ENCODE results near the gene ATG13.

The ATG13 gene

DNA sequence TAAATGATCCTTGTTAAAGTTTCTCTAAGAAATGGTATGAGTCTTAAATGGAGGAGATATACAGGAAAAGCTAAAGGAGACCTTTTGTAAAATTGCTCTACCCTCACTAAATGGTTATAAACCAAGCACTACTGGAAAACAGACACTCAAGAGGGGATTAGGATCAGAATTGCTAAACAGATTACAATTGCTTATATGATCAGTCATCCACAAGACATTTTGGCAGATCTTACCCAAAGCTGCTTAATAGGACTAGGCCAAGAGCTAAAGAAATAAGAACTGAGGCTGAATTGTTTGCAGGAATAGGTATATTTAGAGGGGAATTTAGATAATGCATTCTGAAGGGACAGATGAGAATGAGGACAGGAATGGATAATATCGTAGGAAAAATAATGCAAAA lies 9.8 kb upstream of the ATG13 start:
- DNase-seq (ENCODE audit: low read depth): no peak

DNA sequence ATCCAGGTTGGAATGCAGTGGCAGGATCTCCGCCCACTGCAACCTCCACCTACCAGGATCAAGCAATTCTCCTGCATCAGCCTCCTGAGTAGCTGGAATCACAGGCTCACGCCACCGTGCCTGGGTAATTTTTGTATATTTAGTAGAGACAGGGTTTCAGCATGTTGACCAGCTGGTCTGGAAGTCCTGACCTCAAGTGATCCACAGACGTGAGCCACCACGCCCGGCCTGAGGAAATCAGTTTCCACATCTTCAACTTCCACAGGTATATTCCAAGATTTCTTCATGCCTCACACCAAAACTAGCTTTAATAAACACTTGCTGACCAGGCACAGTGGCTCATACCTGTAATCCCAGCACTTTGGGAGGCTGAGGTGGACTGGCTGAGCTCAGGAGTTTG lies 8.0 kb upstream of the ATG13 start:
- DNase-seq (ENCODE audit: low read depth): no peak

- no peak for DNase-seq (ENCODE audit: low read depth)
These were observed 5.6 kb upstream of the ATG13 start for GRCh38 chr11:46611526-46612304.

DNA sequence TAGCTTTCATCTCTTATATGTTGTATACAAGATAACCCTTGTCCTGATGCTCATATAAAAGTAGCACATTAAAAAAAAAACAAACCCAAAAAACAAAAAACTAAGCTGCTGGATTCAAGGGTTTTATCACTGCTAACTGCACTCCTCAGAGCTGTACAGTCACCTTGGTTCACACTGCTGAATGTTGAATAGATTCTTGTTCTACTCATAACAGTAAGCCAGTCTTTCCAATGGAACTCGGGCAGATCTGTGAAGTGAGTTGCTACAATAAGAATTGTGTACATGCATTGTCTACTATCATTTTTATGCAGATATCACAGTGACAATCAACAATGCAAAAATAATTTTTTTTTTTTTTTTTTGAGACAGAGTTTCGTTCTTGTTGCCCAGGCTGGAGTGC lies 5.0 kb upstream of the ATG13 start:
- DNase-seq (ENCODE audit: low read depth): no peak

DNA sequence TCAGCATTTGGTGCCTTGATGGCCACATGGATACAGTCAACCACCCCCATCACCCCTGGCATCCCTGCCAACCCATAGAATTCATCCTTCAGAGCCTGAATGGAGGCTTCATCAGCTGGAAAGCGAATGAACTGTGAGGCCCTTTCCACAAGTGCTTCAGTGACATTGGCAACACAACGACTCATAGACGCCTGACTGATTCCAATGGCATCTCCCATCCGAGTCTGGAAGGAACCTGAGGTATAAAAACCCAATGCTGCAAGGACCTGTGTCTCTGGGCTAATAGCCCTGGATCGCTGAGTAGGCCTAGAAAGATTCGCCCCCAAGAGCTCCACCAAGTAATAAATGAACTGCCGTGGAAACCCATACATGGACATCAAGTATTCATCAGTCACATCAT lies 1.6 kb upstream of the ATG13 start:
- DNase-seq (ENCODE audit: low read depth): no peak

DNA sequence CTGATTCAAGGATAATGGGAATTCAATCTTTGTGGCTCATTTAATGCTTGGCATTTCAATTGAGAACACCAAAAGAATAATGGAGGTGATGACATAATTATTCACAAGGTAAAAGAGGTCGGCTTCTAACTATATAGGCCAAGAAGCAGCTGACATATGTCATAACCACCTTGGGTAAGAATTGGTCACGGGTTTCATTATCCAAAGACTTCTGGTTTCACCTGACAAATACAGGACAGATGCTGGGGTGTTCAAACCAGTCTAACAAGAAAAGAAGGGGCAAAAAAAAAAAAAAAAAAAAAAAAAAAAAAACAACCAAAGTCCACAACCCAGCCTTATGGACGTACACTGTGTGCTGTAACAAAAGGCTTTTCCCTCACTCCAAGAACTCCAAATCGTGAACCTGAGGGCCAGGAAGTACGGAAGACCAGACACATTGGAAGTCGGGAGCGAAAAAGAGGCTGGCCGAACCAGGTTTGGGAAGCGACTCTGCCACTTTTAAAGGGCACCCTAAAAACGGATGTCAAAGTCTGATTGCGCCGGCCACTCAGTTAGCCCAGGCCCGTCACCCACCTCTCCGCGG lies 711 bp upstream of the ATG13 start:
- DNase-seq (ENCODE audit: low read depth): no peak

DNA sequence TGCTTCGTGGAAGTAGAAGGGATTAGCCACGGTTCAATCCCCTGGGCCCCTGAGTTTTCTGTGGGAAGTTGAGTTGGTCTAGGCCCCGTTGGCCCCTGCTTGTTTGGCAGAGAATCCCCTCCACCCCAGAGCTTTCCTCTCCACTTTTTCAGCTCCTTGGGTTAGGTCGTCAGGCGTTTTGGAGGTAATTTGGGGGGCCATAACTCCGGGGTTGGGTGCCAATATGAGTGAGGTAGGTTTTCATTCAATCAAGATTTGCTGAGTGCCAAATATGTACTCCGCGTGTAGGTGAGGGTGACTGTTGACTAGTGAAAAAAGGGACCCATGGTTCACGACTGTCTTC lies 590 bp downstream of the ATG13 start:
- no peak for DNase-seq (ENCODE audit: low read depth)

- no peak for DNase-seq (ENCODE audit: low read depth)
These were observed 1.5 kb downstream of the ATG13 start for GRCh38 chr11:46618837-46619236.

DNA sequence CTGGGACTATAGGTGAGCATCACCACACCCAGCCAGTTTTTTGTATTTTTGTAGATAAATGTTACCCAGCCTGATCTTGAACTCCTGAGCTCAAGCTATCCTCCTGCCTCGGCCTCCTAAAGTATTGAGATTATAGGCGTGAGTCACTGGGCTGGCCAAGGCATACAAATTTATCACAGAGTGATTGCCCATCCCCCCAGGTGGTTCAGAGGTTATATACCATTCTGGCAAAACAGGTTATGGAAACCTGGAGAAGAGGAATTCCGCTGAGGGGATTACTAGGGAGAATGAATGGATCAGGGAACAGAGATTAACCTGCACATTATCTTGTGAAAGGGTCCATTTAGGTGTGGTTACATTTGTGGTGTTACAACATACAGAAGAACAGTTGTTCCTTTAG lies 8.1 kb downstream of the ATG13 start:
- no peak for DNase-seq (ENCODE audit: low read depth)

DNA sequence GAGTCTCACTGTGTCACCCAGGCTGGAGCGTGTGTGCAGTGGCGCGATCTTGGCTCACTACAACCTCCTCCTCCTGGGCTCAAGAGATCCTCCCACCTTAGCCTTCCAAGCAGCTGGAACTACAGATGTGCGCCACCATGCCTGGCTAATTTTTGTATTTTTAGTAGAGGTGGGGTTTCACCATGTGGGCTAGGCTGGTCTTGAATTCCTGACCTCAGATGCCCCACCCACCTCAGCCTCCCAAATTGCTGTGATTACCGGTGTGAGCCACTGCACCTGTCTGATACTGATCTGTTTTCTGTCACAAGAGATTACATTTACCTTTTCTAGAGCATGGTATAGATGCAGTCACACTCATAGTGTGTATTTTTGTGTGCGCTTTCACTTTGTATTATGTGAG lies 11.6 kb downstream of the ATG13 start:
- no peak for DNase-seq (ENCODE audit: low read depth)

- DNase-seq (ENCODE audit: low read depth): no peak
These were observed 12.9 kb downstream of the ATG13 start for GRCh38 chr11:46630237-46630636.

- no peak for DNase-seq (ENCODE audit: low read depth)
These were observed 14.3 kb downstream of the ATG13 start for GRCh38 chr11:46631676-46632075.

- DNase-seq (ENCODE audit: low read depth): no peak
These were observed 15.1 kb downstream of the ATG13 start for GRCh38 chr11:46632502-46632901.

DNA sequence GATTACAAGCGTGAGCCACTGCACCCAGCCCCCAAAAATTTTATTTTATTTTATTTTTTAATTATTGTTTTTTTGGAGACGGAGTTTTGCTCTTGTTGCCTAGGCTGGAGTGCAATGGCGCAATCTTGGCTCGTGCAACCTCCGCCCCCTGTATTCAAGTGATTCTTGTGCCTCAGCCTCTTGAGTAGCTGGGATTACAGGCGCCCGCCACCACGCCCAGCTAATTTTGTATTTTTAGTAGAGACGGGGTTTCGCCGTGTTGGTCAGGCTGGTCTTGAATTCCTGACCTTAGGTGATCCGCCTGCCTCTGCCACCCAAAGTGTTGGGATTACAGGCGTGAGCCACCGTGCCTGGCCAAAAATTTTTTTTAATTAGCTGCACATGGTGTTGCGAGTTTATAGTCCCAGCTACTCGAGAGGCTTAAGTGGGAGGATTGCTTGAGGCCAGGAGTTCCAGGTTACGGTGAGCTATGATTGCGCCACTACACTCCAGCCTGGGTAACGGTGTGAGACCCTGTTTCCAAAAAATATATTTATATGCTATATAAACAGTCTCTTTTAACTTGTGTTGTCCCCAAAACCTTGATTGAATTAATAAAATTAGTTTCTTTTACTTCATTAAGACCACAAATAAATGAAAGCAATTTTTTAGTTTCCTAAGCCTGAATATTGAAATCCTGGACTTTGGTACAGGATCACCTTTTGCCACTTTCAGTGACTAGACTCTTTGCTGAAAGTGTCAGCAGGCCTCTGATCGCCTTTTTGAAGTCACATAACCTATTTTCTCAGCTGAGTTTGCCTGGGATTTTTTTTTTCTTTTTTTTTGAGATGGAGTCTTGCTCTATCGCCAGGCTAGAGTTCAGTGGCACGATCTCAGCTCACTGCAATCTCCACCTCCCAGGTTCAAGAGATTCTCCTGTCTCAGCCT lies 16.2 kb downstream of the ATG13 start:
- DNase-seq (ENCODE audit: low read depth): no peak

DNA sequence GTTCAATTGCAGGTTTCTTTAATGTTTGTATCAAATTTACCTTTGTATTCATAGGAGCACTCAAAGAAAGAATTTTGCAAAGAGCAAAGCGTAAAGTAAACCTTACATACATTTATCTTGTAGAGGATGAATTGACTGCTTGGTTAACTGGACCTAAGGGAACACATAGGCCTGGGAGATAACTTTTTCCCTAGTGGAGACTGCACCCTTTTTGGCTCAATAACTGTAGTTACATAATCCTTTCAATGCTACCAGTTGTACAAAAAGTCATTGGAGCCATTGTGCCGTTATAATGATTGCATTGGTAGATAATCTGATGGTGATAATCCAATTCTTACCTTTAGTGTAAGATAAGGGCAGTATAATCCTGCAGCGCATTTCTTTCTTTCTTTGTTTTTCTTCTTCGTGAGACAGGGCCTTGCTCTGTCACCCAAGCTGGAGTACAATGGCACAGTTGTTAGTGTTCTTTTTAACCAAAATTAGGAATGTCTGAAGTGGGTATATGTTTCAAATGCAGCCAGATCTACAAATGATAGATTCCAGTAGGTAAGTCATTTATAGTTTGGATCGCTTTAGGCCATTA lies 18.3 kb downstream of the ATG13 start:
- no peak for DNase-seq (ENCODE audit: low read depth)

DNA sequence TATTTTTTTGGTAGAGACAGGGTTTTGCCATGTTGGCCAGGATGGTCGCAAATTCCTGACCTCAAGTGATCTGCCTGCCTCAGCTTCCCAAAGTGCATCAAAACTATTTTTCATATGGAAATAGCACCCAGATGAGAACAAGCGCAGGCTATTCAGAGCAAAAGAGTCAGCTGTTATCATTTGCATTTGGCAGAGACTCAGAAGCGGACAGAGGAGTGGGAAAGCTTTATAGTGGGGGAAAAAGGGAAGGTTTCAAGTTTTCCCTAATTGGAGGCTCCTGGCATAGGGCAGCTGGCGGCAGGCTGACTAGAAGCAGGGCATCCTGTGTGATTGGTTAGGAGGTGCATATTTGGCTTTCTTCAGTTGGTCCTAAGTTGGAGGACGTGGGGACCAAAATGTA lies 20.2 kb downstream of the ATG13 start:
- no peak for DNase-seq (ENCODE audit: low read depth)

GRCh38 chr11:46639197-46639839 lies 22.0 kb downstream of the ATG13 start:
- no peak for DNase-seq (ENCODE audit: low read depth)

DNA sequence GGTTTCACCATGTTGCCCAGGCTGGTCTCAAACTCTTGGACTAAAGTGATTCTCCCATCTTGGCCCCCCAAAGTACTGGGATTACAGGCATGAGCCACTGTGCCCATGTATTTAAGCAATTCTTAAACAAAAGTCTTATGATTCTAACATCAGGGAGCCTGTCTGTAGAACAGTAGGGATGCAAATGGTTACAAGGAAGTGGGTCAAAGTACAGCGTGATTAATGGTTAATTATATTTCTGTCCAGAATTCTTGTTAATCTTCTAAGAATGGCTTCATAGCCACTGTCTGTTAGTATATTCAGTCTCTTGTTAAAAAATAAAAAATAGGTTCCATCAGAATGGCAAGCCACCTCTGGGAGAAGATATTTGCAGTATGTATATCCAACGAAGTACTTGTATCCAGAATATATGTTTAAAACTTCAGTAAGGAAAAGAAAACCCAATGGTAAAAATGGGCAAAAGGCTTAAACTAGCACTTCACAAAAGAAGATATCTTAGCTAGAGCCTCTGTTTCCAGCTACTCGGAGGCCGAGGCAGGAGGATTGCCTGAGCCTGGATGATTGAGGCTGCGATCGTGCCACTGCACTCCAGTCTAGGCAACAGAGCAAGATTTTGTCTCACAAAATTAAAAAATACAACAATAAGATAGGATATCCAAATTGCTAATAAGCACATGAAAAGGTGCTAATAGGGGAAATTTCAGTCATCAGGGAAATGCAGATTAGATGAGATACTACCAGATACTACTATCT lies 22.9 kb downstream of the ATG13 start:
- DNase-seq (ENCODE audit: low read depth): no peak

DNA sequence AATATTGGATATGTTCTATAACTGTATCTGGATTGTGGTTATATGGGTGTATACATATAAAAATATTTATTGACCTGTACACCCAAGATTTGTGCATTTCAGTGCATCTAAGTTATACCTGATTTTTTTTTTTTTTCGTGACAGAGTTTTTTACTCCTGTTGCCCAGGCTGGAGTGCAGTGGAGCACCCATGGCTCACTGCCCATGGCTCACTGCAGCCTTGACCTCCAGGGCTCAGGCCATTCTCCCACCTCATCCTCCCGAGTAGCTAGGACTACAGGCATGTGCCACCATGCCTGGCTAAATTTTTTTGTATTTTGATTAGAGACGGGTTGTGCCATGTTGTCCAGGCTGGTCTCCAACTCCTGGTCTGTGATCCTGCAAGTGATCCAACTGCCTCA lies 24.3 kb downstream of the ATG13 start:
- no peak for DNase-seq (ENCODE audit: low read depth)

- no peak for DNase-seq (ENCODE audit: low read depth)
These were observed 25.4 kb downstream of the ATG13 start for GRCh38 chr11:46642627-46643335.

GRCh38 chr11:46643531-46643930 lies 26.2 kb downstream of the ATG13 start:
- DNase-seq (ENCODE audit: low read depth): no peak
